ENCODE results near the gene SP8.

DNA sequence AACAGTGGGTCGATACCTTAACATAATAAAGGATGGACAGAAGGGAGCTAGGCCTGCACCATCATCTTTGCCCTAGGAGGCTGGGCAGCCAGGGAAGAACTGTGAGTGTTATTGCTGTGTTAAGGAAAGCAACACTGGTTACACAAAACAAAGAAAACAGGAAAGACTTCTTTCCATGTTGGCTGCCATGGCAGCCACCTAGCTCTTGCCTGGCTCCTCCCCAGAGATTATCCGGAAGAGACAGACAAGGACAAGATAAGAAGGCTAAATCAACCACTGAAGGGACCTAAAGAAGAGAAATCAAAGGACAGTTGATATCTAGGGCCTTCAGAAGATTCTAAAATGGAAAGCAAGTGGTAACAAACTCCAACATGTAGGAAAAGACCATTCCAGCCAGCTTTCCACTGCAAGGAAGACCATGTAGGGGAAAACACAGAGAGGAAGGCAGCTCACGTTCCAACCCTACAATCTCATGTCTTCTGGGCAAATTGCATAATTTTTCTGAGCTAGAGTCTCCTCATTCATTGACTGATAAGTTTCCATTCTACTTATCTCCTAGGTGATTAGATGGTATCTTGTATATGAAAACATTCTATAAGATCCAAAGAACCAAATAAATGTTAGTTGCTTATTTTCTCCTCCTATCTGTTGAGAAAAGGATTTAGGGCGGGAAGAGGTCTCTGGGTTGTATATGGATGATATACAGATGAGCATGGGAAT, 51.2 kb downstream of the SP8 start:
- no peak for TF ChIP-seq POLR2A (IDR thresholded peaks at IDR 0.05; ENCODE audit: borderline replicate concordance, extremely low read depth, insufficient read depth, insufficient read length)
- no peak for TF ChIP-seq RAD21 (IDR thresholded peaks at IDR 0.05; ENCODE audit: low read depth)
- no peak for TF ChIP-seq POLR2AphosphoS5 (IDR thresholded peaks at IDR 0.05; ENCODE audit: low read depth, low read length)
- TF ChIP-seq, protein P1, sequence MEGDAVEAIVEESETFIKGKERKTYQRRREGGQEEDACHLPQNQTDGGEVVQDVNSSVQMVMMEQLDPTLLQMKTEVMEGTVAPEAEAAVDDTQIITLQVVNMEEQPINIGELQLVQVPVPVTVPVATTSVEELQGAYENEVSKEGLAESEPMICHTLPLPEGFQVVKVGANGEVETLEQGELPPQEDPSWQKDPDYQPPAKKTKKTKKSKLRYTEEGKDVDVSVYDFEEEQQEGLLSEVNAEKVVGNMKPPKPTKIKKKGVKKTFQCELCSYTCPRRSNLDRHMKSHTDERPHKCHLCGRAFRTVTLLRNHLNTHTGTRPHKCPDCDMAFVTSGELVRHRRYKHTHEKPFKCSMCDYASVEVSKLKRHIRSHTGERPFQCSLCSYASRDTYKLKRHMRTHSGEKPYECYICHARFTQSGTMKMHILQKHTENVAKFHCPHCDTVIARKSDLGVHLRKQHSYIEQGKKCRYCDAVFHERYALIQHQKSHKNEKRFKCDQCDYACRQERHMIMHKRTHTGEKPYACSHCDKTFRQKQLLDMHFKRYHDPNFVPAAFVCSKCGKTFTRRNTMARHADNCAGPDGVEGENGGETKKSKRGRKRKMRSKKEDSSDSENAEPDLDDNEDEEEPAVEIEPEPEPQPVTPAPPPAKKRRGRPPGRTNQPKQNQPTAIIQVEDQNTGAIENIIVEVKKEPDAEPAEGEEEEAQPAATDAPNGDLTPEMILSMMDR (IDR thresholded peaks at IDR 0.05 in 2 of 3, conservative IDR thresholded peaks at IDR 0.05 in 1 of 3; ENCODE audit: borderline replicate concordance in 1 of 3, insufficient read depth in 1 of 3, low read depth in 2 of 3, low read length in 2 of 3), result no peak
- no peak for TF ChIP-seq SP1 (IDR thresholded peaks at IDR 0.05; ENCODE audit: low read depth)
- TF ChIP-seq EZH2 (IDR thresholded peaks at IDR 0.05), result no peak
- TF ChIP-seq EGR1 (IDR thresholded peaks at IDR 0.05; ENCODE audit: low read depth), result no peak
- TF ChIP-seq CEBPB (IDR thresholded peaks at IDR 0.05; ENCODE audit: low read depth), result no peak
- TF ChIP-seq, protein P2, sequence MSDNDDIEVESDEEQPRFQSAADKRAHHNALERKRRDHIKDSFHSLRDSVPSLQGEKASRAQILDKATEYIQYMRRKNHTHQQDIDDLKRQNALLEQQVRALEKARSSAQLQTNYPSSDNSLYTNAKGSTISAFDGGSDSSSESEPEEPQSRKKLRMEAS (IDR thresholded peaks at IDR 0.05), result no peak
- no peak for TF ChIP-seq YY1 (IDR thresholded peaks at IDR 0.05; ENCODE audit: extremely low read depth, insufficient replicate concordance, low read depth, low read length)
- TF ChIP-seq TCF7L2 (IDR thresholded peaks at IDR 0.05; ENCODE audit: borderline replicate concordance, extremely low read depth, insufficient read depth, insufficient read length), result no peak
- TF ChIP-seq SIN3A (IDR thresholded peaks at IDR 0.05; ENCODE audit: low read depth), result no peak
- TF ChIP-seq, protein P3, sequence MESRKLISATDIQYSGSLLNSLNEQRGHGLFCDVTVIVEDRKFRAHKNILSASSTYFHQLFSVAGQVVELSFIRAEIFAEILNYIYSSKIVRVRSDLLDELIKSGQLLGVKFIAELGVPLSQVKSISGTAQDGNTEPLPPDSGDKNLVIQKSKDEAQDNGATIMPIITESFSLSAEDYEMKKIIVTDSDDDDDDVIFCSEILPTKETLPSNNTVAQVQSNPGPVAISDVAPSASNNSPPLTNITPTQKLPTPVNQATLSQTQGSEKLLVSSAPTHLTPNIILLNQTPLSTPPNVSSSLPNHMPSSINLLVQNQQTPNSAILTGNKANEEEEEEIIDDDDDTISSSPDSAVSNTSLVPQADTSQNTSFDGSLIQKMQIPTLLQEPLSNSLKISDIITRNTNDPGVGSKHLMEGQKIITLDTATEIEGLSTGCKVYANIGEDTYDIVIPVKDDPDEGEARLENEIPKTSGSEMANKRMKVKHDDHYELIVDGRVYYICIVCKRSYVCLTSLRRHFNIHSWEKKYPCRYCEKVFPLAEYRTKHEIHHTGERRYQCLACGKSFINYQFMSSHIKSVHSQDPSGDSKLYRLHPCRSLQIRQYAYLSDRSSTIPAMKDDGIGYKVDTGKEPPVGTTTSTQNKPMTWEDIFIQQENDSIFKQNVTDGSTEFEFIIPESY (IDR thresholded peaks at IDR 0.05; ENCODE audit: extremely low read depth, insufficient replicate concordance, low read length), result no peak
- TF ChIP-seq, protein P4, sequence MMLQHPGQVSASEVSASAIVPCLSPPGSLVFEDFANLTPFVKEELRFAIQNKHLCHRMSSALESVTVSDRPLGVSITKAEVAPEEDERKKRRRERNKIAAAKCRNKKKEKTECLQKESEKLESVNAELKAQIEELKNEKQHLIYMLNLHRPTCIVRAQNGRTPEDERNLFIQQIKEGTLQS (IDR thresholded peaks at IDR 0.05), result no peak

All from HCT116 (cell line).